A549 (cell line): ENCODE results near the gene TNIK.

Source experiments
- CTCF ChIP-seq: fragments of >200 bp; sonication (Bioruptor Twin); formaldehyde crosslinking; IDR thresholded peaks from 3 replicates; pipeline ENCODE4 v1.5.1; 2016
- MAZ ChIP-seq: fragments of 150-350 bp; IDR thresholded peaks from 2 replicates; pipeline ENCODE4 v1.6.1; 2014; ENCODE audit warnings: antibody characterized with exemption, low read depth, low read length, borderline replicate concordance
- POLR2A ChIP-seq: IDR thresholded peaks from 2 replicates; pipeline ENCODE4 v1.6.1; 2012; ENCODE audit warnings: mild to moderate bottlenecking, low read length
- RFX5 ChIP-seq: fragments of 450-650 bp; IDR thresholded peaks from 2 replicates; pipeline ENCODE4 v1.7.1; 2014; ENCODE audit warnings: antibody characterized with exemption, mild to moderate bottlenecking, moderate library complexity

- TF ChIP-seq CTCF (no peak), POLR2A (no peak), RFX5 (no peak), MAZ (no peak)
Observed at GRCh38 chr3:171204942-171205341, 255.3 kb downstream of the TNIK start.
